Spleen (tissue), 11 donors: ENCODE data around the gene HDDC2. TPM values are rescaled to one million over a fixed set of nuclear protein-coding genes. Genes with fewer than 3 reads are reported as not detected.

ENCODE experiments used
- DNase-seq: peaks from one replicate; pipeline ENCODE4 v3.0.0-alpha.2; 2020
- H3K27ac ChIP-seq, 8 donors: fragments of 200-600 bp; sonication (generic) in 7 of 8; 1 replicate in 4 of 8; 2 replicates in 4 of 8; pipeline versions ENCODE4 v1.5.0 to v1.8.0; 2016 to 2021; ENCODE audit warnings: inconsistent platforms in 4 of 8, mild to moderate bottlenecking in 4 of 8, moderate library complexity in 1 of 8
- H3K27me3 ChIP-seq, 7 donors: fragments of 200-600 bp; sonication (generic) in 6 of 7; replicated peaks in 1 of 7; 1 replicate in 4 of 7; 2 replicates in 3 of 7; pipeline versions ENCODE4 v1.5.0 to v1.8.0; 2016 to 2021; ENCODE audit warnings: inconsistent platforms in 3 of 7, mild to moderate bottlenecking in 1 of 7
- H3K36me3 ChIP-seq, 6 donors: fragments of 200-600 bp; sonication (generic) in 5 of 6; 1 replicate in 4 of 6; 2 replicates in 2 of 6; pipeline versions ENCODE4 v1.5.0 to v1.8.0; 2016 to 2021; ENCODE audit warnings: inconsistent platforms in 2 of 6
- H3K4me1 ChIP-seq, 6 donors: fragments of 200-600 bp; sonication (generic) in 5 of 6; 1 replicate in 3 of 6; 2 replicates in 3 of 6; pipeline versions ENCODE4 v1.5.0 to v1.8.0; 2016 to 2021; ENCODE audit warnings: inconsistent platforms in 3 of 6
- H3K4me3 ChIP-seq, 8 donors: fragments of 200-600 bp; sonication (generic) in 7 of 8; 1 replicate in 4 of 8; 2 replicates in 4 of 8; pipeline versions ENCODE4 v1.5.0 to v1.8.0; 2016 to 2021; ENCODE audit warnings: inconsistent platforms in 4 of 8, mild to moderate bottlenecking in 4 of 8, moderate library complexity in 2 of 8
- H3K9me3 ChIP-seq, 8 donors: fragments of 200-600 bp; sonication (generic) in 7 of 8; 1 replicate in 4 of 8; 2 replicates in 4 of 8; pipeline versions ENCODE4 v1.5.0 to v1.8.0; 2016 to 2021; ENCODE audit warnings: inconsistent platforms in 4 of 8
- CTCF ChIP-seq, 11 experiments: fragments of 200-600 bp in 7 of 11; fragments of 450-650 bp in 4 of 11; sonication (generic) in 4 of 11; IDR thresholded peaks in 8 of 11; conservative IDR thresholded peaks in 3 of 11; 1 replicate in 7 of 11; 2 replicates in 4 of 11; pipeline versions ENCODE4 v1.4.0 to v1.8.0; 2016 to 2021; ENCODE audit warnings: antibody characterized with exemption in 11 of 11, inconsistent platforms in 4 of 11, mild to moderate bottlenecking in 1 of 11
- POLR2A ChIP-seq, 3 donors: fragments of 450-650 bp; IDR thresholded peaks; one replicate each; pipeline ENCODE4 v1.5.1; 2017; ENCODE audit warnings: antibody characterized with exemption in 3 of 3, mild to moderate bottlenecking in 1 of 3
- POLR2AphosphoS5 ChIP-seq, 3 donors: sonication (generic); formaldehyde crosslinking; IDR thresholded peaks; one replicate each; pipeline ENCODE4 v1.5.1; 2017; ENCODE audit warnings: antibody characterized with exemption in 3 of 3
- WGBS, 5 donors: extraction: QIAGEN DNeasy Blood & Tissue Kit in 3 of 5; methylation state at CpG; one replicate each; pipeline versions ENCODE4 v1.1.5 to v1.1.7; 2013 to 2018; 5-methylcytosine and 5-hydroxymethylcytosine counted together
- intact Hi-C: fragments of 100-400 bp; cut with DNase I; formaldehyde crosslinking; loops from one replicate; pipeline ENCODE4 v1.15.0; 2023; ENCODE audit warnings: low total_unique reads
- polyA plus RNA-seq, 3 donors: library from polyadenylated mRNA; stranded (reverse); fragments of 200-250 nt; gene quantifications; one replicate each; pipeline ENCODE4 v1.2.1, GENCODE V29; 2013
- total RNA-seq, 7 donors: library from RNA; depleted of rRNA in 3 of 7; stranded (reverse); fragments of >200 nt in 3 of 7; fragmentation: NEBNext Ultra II Directional in 4 of 7; extraction: Animal tissue kit (Norgen Biotek cat#: 25700) in 4 of 7; gene quantifications; one replicate each; pipeline versions ENCODE4 v1.1.0 to v1.2.1, GENCODE V29; 2016 to 2021
- donor health status: healthy with polysubstance abuse.
- donor health status: DM: no; HTN: no; CAD: no; lungs with moderate emphysema.
- donor health status: DM: no; HTN: no; CAD: no.
- donor health status: Bipolar disorder and iron deficiency.
- donor health status: healthy.
- donor health status: DM: no; HTN: no; CAD: no.
- donor health status: DM: yes; HTN: yes; CAD: no.

The HDDC2 gene
- total and polyA plus RNA-seq, 10 donors = 22.4 to 68.7 (median 38.7) TPM

DNA sequence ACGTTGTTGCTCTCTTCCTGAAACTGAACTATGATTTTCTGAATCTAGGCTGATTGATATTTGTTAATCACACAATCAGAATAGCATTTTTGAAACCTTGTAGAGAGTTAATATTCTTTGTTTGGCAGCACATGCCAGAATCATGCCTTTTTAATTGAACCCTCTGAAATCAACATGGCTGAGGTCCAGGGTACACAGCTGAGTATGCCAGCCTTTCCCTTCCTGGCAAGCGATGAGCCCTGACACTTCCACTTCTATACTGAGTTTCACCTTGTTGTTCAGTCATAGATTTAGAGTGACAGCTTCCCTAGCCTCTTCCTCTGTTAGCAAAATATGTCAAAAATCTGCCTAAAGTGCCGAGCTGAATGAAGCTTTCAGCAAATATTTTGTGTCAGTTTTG, 6.8 kb downstream of the HDDC2 start:
- Histone ChIP-seq H3K27ac (no peak overlapping the region), H3K9me3 (no peaks in the 10 kb centered on the region), H3K4me1 (peaks cover 2 to 52% (median 12%) of the 10 kb centered on the region in 6 donors), H3K27me3 (no peaks in the 10 kb centered on the region), H3K36me3 (peaks cover 0 to 97% (median 42%) of the 10 kb centered on the region in 6 donors), H3K4me3 (no peak overlapping the region)
- intact Hi-C loops = no loop called here
- TF ChIP-seq POLR2AphosphoS5 (IDR thresholded peaks at IDR 0.05) (no peak), POLR2A (IDR thresholded peaks at IDR 0.05) (no peak), CTCF (IDR thresholded peaks at IDR 0.05 in 8 of 11, conservative IDR thresholded peaks at IDR 0.05 in 3 of 11) (no peak)
- no peak for DNase-seq
- WGBS, 5 donors = 66 to 82% (median 77%) methylated on average over 3 of the region's 3 CpGs

- H3K9me3 ChIP-seq = no peaks in the 10 kb centered on the region
- no peak overlapping the region for H3K27ac ChIP-seq
- intact Hi-C loops = no loop called here
- TF ChIP-seq POLR2A (IDR thresholded peaks at IDR 0.05) = no peak
- TF ChIP-seq CTCF (IDR thresholded peaks at IDR 0.05 in 8 of 11, conservative IDR thresholded peaks at IDR 0.05 in 3 of 11) = no peak
- no peak for TF ChIP-seq POLR2AphosphoS5 (IDR thresholded peaks at IDR 0.05)
- peaks cover 0 to 98% (median 42%) of the 10 kb centered on the region in 6 donors for H3K36me3 ChIP-seq
- peaks cover 0 to 44% (median 4%) of the 10 kb centered on the region in 6 donors for H3K4me1 ChIP-seq
- no peaks in the 10 kb centered on the region for H3K27me3 ChIP-seq
- DNase-seq = no peak
- 93 to 99% (median 96%) methylated on average over 1 of the region's 1 CpG for WGBS, 5 donors
- no peak overlapping the region for H3K4me3 ChIP-seq
Measured at GRCh38 chr6:125294036-125294435, 7.7 kb downstream of the HDDC2 start.

DNA sequence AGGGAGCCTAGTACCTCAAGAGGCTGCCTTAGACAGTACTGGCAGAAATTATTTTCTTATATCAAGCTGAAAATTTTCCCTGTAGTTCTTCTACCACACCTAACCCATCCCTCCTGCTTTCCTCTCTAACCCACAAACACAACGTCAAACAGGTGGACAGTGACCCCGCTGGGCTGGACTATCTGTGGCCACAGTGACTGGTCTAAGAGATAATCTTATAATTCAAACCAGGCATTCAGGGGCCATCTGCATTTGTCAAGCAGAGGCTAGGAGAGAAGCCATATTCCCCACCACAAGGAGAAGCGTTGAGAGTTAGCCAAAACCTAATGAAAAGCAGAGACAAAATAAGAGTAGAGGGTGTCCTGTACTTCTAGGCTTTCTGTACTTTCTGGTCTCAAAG, 8.2 kb downstream of the HDDC2 start:
- H3K27me3 ChIP-seq = no peaks in the 10 kb centered on the region
- TF ChIP-seq CTCF (IDR thresholded peaks at IDR 0.05 in 8 of 11, conservative IDR thresholded peaks at IDR 0.05 in 3 of 11) = no peak
- TF ChIP-seq POLR2A (IDR thresholded peaks at IDR 0.05) = no peak
- no peak for TF ChIP-seq POLR2AphosphoS5 (IDR thresholded peaks at IDR 0.05)
- H3K36me3 ChIP-seq = peaks cover 0 to 93% (median 39%) of the 10 kb centered on the region in 6 donors
- DNase-seq = no peak
- WGBS, 5 donors = 92 to 98% (median 94%) methylated on average over 3 of the region's 3 CpGs
- no peak overlapping the region for H3K4me3 ChIP-seq
- peaks cover 0 to 39% (median 4%) of the 10 kb centered on the region in 6 donors for H3K4me1 ChIP-seq
- no peaks in the 10 kb centered on the region for H3K9me3 ChIP-seq
- no peak overlapping the region for H3K27ac ChIP-seq
- intact Hi-C loops = no loop called here

- DNase-seq = no peak
Measured at GRCh38 chr6:125287718-125288117, 14.0 kb downstream of the HDDC2 start.

More at GRCh38 chr6:125287718-125288117, 14.0 kb downstream of the HDDC2 start:
- intact Hi-C loops = no loop called here
- Histone ChIP-seq H3K36me3 (peaks cover 0 to 83% (median 41%) of the 10 kb centered on the region in 6 donors), H3K27me3 (no peaks in the 10 kb centered on the region), H3K9me3 (peaks cover 0 to 27% (median 17%) of the 10 kb centered on the region in 8 donors), H3K27ac (no peak overlapping the region), H3K4me1 (no peaks in the 10 kb centered on the region), H3K4me3 (no peak overlapping the region)
- 93 to 98% (median 95%) methylated on average over 9 of the region's 9 CpGs for WGBS, 5 donors
- TF ChIP-seq CTCF (IDR thresholded peaks at IDR 0.05 in 8 of 11, conservative IDR thresholded peaks at IDR 0.05 in 3 of 11) = no peak
- no peak for TF ChIP-seq POLR2A (IDR thresholded peaks at IDR 0.05)
- TF ChIP-seq POLR2AphosphoS5 (IDR thresholded peaks at IDR 0.05) = no peak
